ENCODE measurements around the gene PDE3A.

PDE3A gene

DNA sequence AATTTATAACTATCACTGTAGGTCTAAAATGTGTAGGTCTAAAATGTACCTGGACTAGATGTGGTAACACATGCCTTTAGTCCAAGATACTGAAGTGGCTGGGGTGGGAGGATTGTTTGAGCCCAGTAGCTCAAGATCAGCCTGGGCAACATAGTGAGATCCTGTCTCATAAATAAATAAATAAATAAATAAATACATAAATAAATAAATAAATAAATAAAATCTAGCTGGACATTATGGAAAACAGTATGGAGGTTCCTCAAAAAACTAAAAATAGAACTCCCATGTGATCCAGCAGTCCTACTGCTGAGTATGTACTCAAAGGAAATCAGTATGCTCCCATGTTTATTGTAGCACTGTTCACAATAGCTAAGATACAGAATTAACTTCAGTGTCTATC is 24.0 kb downstream of the PDE3A start:
- H3K27me3 Mint-ChIP-seq = no peaks in the 10 kb centered on the region
- no peak overlapping the region for H3K4me3 Mint-ChIP-seq
- ATAC-seq (no peak), DNase-seq (no peak)
- no peaks in the 10 kb centered on the region for H3K36me3 Mint-ChIP-seq (ENCODE audit: low read depth)
- no peaks in the 10 kb centered on the region for H3K9me3 Mint-ChIP-seq
- no peak overlapping the region for H3K27ac Mint-ChIP-seq
- no peaks in the 10 kb centered on the region for H3K4me1 Mint-ChIP-seq

DNA sequence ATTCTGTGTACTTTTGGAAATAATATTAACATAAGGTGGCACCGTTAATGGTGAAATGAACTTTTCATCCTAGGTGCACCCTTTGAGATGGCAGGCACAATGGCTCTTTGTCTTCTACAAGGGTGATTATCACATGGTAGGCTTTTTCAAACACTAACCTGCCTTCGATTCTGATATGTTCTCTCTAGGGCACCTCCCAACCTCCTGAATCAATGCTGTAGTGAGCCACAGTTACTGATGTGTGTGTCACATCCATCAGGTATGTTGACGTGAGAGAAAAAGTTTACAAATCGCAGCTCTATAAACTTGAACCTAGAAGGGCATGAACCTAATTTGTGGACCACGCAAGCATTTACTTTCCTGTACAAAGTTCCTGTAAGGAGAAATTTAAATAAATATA is 25.4 kb downstream of the PDE3A start:
- Mint-ChIP-seq H3K9me3 (peaks cover under 1% of the 10 kb centered on the region), H3K4me3 (no peak overlapping the region), H3K27ac (no peak overlapping the region), H3K36me3 (ENCODE audit: low read depth) (no peaks in the 10 kb centered on the region), H3K27me3 (no peaks in the 10 kb centered on the region), H3K4me1 (peaks cover 2% of the 10 kb centered on the region)
- no peak for ATAC-seq
- no peak for DNase-seq

DNA sequence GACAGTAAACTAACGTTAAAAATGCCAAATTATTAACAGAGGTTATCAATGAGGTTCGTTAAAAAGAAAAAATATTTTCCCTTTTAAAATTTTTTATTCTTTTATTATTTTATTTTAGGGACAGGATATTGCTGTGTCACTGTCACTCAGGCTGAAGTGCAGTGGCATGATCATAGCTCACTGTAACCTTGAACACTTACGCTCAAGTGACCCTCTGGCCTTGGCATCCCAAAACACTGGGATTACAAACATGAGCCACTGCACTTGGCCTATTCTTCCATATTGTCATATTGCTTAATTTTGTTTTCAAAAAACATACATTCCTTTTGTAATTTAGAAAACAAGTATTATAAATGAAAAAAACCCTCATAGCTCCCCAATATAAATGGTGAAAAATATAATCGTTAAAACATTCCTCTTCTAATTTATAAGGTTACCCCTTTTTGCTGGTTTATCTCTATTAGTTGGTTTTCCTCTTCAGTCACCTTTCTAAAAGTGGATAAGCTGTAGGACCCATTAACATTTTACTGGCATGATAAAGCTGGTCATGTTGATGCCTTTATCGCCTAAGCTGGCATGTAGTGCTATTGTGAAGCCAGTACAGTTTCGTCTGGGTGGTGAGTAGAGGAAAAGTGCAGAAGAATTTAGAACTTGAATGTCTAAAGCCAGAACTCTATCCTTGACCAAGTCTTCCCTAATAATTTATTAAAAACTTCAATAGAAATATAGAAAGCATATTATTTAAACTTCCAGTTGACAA is 27.6 kb downstream of the PDE3A start:
- Mint-ChIP-seq H3K4me1 (peaks cover 5% of the 10 kb centered on the region), H3K27me3 (no peaks in the 10 kb centered on the region), H3K9me3 (peaks cover 6% of the 10 kb centered on the region), H3K36me3 (ENCODE audit: low read depth) (no peaks in the 10 kb centered on the region), H3K27ac (no peak overlapping the region), H3K4me3 (no peak overlapping the region)
- ATAC-seq (no peak), DNase-seq (no peak)

DNA sequence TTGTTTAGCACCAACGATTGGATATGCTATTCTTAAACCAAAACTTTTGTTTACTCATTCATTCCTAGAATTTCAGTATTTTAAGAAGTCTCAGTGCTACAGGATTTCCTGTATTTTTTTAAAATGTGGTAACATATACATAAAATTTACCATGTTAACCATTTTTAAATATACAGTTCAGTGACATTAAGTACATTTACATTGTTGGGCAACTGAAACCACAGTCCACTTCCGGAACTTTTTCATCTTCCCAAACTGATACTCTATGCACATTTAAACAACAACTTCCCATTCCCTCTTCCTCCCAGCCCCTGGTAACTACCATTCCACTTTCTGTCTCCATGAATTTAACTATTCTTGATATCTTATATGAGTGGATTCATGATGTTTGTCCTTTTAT is 30.3 kb downstream of the PDE3A start:
- Mint-ChIP-seq H3K9me3 (peaks cover 6% of the 10 kb centered on the region), H3K4me1 (peaks cover 5% of the 10 kb centered on the region), H3K4me3 (no peak overlapping the region)

DNA sequence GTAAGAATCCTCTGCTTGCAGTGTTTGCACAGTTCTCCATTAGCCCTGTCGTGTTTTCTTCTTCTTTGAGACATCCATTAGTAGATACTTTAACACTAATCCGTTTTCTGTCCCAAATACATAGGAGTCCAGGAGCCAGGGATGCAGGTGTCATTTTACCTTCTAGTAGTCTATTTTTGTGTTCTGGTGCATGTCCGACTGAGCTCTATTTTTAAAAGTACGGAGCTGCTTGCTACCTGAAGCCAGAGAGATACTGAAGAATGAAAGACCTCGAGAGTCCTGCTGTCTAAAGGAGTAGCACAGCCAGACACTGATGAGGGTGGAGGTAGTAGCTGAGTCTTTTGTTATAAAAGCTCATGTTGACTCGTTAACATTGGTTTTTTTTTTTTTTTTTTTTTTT is 31.7 kb downstream of the PDE3A start:
- Mint-ChIP-seq H3K4me1 (peaks cover 5% of the 10 kb centered on the region), H3K36me3 (ENCODE audit: low read depth) (no peaks in the 10 kb centered on the region), H3K27ac (no peak overlapping the region), H3K27me3 (no peaks in the 10 kb centered on the region), H3K4me3 (no peak overlapping the region), H3K9me3 (peaks cover 6% of the 10 kb centered on the region)
- ATAC-seq = no peak
- DNase-seq = no peak

More for the DNA sequence above, 30.3 kb downstream of the PDE3A start:
- ATAC-seq (no peak), DNase-seq (no peak)
- no peaks in the 10 kb centered on the region for H3K27me3 Mint-ChIP-seq
- no peak overlapping the region for H3K27ac Mint-ChIP-seq
- H3K36me3 Mint-ChIP-seq (ENCODE audit: low read depth) = no peaks in the 10 kb centered on the region

DNA sequence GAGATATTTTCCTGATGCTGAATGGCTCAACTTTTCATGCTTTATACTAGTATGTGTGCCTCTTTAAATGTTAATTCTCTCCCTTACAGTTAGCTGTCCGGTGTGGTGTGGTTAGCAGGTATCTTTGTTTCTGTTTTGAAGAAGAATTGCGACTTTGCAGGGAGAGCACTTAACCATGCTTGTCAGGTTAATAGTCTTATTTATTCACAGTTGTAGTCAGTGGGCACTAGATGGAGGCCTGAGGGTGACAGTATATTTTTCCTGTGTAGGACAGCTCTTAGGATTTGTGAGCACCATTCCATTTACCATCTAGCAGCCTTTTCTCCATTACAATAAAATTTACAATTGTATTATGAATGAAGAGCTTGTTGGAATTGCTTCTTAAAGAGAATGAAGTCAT is 34.9 kb downstream of the PDE3A start:
- H3K4me1 Mint-ChIP-seq = peaks cover 3% of the 10 kb centered on the region
- H3K9me3 Mint-ChIP-seq = peaks cover 9% of the 10 kb centered on the region
- no peak overlapping the region for H3K27ac Mint-ChIP-seq
- DNase-seq (no peak), ATAC-seq (no peak)
- H3K27me3 Mint-ChIP-seq = no peaks in the 10 kb centered on the region
- H3K4me3 Mint-ChIP-seq = no peak overlapping the region
- no peaks in the 10 kb centered on the region for H3K36me3 Mint-ChIP-seq (ENCODE audit: low read depth)

DNA sequence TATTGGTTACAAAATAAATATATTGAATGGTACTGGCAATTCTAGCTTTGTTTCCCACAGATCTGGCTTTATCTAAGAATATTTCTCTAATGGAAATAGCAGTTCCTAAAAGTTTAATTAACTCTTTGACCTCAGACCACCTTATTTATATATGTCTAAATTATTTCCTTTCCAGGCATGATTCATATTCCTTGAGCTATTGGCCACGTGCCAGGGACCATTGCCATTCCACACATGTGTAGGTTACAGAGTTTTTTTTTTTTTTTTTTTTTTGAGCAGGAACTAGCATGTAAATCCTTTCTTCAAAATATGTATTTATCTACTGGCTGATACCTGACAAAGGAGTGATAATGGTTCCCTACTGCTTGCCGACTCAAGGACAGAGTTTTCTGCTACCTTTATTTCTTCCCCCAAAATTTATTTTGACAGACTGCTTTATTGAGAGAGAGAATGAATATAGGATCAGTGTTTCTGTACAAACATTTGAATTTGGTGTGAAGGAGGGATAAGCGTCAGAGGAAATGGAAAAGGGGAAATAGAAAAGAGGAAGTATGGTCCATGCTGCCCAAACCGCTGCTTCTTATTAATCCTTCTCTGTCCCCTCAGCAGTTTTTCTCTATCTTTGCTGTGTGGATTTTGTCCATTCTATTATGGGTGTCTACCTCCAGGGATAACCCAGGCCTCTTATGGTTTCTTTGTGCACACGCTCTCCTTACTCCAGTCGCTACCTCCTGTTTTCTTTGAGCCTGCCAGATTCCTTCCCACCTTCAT is 36.4 kb downstream of the PDE3A start:
- H3K4me1 Mint-ChIP-seq = no peaks in the 10 kb centered on the region
- ATAC-seq (no peak), DNase-seq (no peak)
- H3K9me3 Mint-ChIP-seq = peaks cover 3% of the 10 kb centered on the region
- no peak overlapping the region for H3K27ac Mint-ChIP-seq
- no peaks in the 10 kb centered on the region for H3K27me3 Mint-ChIP-seq
- no peak overlapping the region for H3K4me3 Mint-ChIP-seq
- no peaks in the 10 kb centered on the region for H3K36me3 Mint-ChIP-seq (ENCODE audit: low read depth)

DNA sequence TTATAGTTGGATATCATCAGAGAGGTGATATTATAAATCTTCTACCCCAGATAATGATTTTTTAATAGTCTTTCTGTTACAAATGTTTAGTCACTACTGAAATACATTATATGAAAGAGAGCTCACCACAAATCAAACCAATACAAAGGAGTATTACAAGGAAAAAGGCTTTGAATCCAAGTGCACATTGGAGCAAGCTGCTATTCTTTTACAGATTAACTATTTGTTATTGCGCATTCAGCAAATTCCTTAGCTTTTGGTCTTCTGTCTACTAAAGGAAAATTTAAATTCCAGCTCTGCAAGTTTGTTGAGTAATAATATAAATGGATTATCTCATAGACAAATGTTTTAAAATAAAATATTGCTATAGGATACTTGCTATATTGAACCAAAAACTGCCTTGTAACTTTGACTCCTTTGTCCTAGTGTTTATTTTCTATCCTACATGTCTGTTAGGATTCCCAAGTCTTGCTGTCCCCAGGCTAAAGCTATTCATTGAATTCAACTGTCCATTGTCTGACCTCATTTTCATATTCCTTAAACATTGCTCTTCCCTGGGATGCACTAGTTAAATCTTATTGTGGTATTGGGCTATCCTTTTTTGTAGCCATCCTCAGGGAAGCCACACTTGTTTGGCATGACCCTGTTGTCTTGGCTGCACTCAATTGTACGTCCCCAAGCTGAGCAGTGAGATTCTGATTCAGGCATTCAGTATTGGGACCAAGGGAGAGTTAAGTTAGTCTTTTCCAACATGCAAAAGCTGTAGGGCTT is 41.5 kb downstream of the PDE3A start:
- DNase-seq (no peak), ATAC-seq (no peak)
- H3K36me3 Mint-ChIP-seq (ENCODE audit: low read depth) = no peaks in the 10 kb centered on the region
- no peak overlapping the region for H3K27ac Mint-ChIP-seq
- H3K4me3 Mint-ChIP-seq = no peak overlapping the region
- H3K4me1 Mint-ChIP-seq = no peaks in the 10 kb centered on the region
- H3K27me3 Mint-ChIP-seq = no peaks in the 10 kb centered on the region
- H3K9me3 Mint-ChIP-seq = peaks cover 3% of the 10 kb centered on the region

DNA sequence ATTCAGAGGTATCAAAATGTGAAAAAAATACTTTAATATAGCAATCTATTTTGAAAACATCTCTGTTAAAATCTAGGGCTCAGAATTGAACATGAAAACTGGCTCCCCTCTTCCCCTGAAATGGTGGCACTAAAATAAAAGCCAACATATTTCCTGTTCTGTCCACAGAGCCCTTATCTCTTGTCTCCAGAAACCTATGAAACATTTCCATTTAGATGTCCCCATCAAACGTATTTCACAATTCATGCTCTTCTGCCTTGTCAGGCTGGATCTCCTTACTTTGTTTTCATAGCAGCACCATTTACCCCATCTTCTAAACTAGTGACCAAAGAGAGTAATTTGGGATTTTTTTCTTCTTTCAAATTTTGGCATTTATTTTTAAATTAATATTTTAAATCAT is 42.4 kb downstream of the PDE3A start:
- no peak overlapping the region for H3K4me3 Mint-ChIP-seq
- H3K36me3 Mint-ChIP-seq (ENCODE audit: low read depth) = no peaks in the 10 kb centered on the region

DNA sequence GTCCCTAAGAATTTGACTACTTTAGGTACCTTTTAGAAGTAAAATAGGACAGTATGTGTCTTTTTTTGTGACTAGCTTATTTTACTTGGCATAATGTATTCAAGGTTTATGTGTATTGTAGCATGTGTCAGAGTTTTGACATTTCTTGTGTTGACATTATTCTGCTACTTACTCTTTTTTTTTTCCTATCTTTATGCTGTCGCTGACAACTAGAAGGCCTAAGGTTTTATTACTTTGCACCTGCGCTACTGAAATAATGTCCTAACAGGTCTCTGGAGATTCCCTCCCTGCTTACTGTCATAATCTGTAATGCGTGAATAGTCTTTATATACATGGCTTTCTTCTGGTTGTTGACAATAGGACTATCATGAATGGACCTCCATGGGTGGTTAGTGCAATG is 43.0 kb downstream of the PDE3A start:
- no peak for DNase-seq
- Mint-ChIP-seq H3K4me3 (no peak overlapping the region), H3K27ac (no peak overlapping the region), H3K4me1 (no peaks in the 10 kb centered on the region), H3K9me3 (no peaks in the 10 kb centered on the region), H3K27me3 (no peaks in the 10 kb centered on the region), H3K36me3 (ENCODE audit: low read depth) (no peaks in the 10 kb centered on the region)
- ATAC-seq = no peak

More for the DNA sequence above, 42.4 kb downstream of the PDE3A start:
- DNase-seq (no peak), ATAC-seq (no peak)
- Mint-ChIP-seq H3K4me1 (no peaks in the 10 kb centered on the region), H3K9me3 (peaks cover 2% of the 10 kb centered on the region), H3K27ac (no peak overlapping the region), H3K27me3 (no peaks in the 10 kb centered on the region)

DNA sequence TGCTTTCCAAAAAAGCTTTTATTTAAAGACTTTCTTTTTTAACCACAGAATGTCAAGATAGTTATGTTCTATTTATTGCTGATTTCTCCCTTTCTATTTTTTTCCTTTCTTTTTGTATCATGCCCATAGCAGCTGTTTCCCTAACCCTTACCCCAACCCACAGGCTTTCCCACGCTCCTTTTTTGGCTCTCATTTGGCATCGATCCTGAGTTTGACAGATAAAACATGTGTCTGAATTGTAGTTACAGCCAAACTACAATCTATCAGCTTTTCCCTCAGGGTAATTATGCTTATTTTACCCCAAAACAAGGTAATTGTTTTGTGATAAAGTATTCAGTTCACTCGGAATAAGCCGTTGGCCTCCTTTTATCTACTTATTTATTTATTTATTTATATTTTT is 46.7 kb downstream of the PDE3A start:
- no peak for DNase-seq

DNA sequence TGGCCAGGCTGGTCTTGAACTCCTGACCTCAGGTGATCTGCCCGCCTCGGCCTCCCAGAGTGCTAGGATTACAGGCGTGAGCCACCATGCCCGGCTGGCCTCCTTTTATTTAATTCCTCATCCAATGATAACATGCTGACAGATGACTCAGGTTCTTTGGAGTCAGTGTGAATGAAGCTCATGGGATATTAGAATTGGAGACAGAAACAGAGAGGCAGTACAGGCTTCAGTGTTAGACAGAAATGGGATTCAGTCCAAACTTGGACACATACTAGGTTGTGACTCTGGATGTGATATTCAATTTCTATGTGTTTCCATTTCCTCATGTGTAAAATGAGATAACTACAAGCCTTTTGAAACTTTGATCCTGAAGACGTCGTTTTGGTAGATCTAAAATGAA is 47.3 kb downstream of the PDE3A start:
- Mint-ChIP-seq H3K27me3 (no peaks in the 10 kb centered on the region), H3K4me3 (no peak overlapping the region), H3K36me3 (ENCODE audit: low read depth) (no peaks in the 10 kb centered on the region), H3K9me3 (no peaks in the 10 kb centered on the region), H3K27ac (no peak overlapping the region), H3K4me1 (no peaks in the 10 kb centered on the region)
- ATAC-seq (no peak), DNase-seq (no peak)

More for the DNA sequence above, 46.7 kb downstream of the PDE3A start:
- H3K27ac Mint-ChIP-seq = no peak overlapping the region
- no peak overlapping the region for H3K4me3 Mint-ChIP-seq
- H3K27me3 Mint-ChIP-seq = no peaks in the 10 kb centered on the region
- no peaks in the 10 kb centered on the region for H3K36me3 Mint-ChIP-seq (ENCODE audit: low read depth)
- no peak for ATAC-seq
- H3K4me1 Mint-ChIP-seq = no peaks in the 10 kb centered on the region
- H3K9me3 Mint-ChIP-seq = no peaks in the 10 kb centered on the region

DNA sequence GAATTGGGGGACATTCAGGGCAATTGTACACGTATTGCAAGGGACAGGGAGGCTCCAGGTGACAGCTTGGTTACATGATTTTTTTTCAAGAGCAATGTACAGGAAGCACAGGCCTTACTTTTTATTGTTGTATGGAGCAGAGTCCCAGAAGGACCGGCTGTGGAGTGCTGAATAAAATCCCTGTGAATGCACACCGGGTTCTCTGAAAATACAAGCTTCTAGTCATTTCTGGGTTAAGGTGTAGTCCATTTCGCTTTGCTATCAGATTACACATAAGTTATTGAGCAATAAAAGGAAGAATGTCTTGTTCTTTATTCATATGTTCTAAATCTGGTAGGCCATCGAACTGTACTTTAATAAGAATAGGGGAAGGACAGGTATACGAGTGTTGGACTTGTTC is 52.2 kb downstream of the PDE3A start:
- Mint-ChIP-seq H3K27ac (no peak overlapping the region), H3K4me1 (peaks cover 2% of the 10 kb centered on the region), H3K4me3 (no peak overlapping the region), H3K27me3 (no peaks in the 10 kb centered on the region), H3K36me3 (ENCODE audit: low read depth) (no peaks in the 10 kb centered on the region), H3K9me3 (no peaks in the 10 kb centered on the region)
- ATAC-seq (no peak), DNase-seq (no peak)

DNA sequence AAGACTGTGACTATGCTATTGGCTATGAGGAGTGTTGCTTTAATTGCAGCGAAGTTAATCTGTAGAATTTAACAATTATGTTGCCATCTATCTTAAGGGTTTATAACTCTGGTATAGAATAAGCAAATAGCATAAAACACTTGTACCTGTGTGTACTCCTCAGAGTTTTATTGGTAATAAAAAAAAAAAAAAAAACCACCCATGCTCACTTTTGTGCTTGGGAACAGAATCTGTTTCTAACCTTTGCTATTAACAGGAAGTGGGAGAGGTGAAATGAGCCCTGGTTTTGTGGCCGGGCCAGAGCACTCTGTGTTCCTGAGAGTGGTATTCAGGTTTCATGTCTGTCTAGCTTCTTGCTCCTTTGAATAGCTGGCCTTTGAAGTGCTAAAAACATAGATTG is 53.1 kb downstream of the PDE3A start:
- Mint-ChIP-seq H3K36me3 (ENCODE audit: low read depth) (no peaks in the 10 kb centered on the region), H3K27me3 (no peaks in the 10 kb centered on the region), H3K4me1 (peaks cover 2% of the 10 kb centered on the region), H3K9me3 (no peaks in the 10 kb centered on the region), H3K4me3 (no peak overlapping the region), H3K27ac (no peak overlapping the region)
- no peak for ATAC-seq
- no peak for DNase-seq

DNA sequence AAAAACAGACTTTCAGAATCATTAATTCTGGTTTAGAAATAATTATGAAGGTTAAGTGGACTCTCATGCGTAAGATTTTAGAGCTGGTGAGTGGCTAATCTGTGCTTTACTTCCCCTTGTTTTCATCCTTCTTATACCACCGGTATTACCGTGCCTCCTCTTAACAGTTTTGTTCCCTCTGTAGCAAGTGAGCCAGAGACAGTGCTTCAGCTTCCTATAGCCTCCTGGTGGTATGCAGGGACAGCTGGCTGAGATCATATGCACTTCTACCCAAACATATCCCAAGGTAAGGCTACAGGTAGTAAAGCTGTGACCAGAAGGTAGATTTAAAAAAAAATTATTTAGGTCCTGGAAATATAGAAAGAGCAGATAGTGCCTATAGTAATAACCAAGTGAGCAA is 55.2 kb downstream of the PDE3A start:
- no peaks in the 10 kb centered on the region for H3K9me3 Mint-ChIP-seq
- no peak overlapping the region for H3K4me3 Mint-ChIP-seq
- no peaks in the 10 kb centered on the region for H3K27me3 Mint-ChIP-seq
- ATAC-seq = no peak
- H3K27ac Mint-ChIP-seq = no peak overlapping the region
- no peak for DNase-seq
- H3K4me1 Mint-ChIP-seq = peaks cover 2% of the 10 kb centered on the region
- no peaks in the 10 kb centered on the region for H3K36me3 Mint-ChIP-seq (ENCODE audit: low read depth)

All from activated naive CD8-positive, alpha-beta T cell treated with anti-CD3 and anti-CD28 coated beads, Interleukin-2, amount 50 U/mL, for 24 hours (primary cell).